Activated T-cell treated with anti-CD3 and anti-CD28 coated beads for 4 hours (primary cell): Measurements from ENCODE around the gene MBD5.
"Not testable (repeated sequence)": the region's sequence is repeated elsewhere in the genome, so short reads cannot be mapped to it uniquely, and the experiment has no call there.

ENCODE experiments used
- DNase-seq: peaks from one replicate; pipeline ENCODE4 v3.0.0-alpha.2; 2020

The MBD5 gene

DNA sequence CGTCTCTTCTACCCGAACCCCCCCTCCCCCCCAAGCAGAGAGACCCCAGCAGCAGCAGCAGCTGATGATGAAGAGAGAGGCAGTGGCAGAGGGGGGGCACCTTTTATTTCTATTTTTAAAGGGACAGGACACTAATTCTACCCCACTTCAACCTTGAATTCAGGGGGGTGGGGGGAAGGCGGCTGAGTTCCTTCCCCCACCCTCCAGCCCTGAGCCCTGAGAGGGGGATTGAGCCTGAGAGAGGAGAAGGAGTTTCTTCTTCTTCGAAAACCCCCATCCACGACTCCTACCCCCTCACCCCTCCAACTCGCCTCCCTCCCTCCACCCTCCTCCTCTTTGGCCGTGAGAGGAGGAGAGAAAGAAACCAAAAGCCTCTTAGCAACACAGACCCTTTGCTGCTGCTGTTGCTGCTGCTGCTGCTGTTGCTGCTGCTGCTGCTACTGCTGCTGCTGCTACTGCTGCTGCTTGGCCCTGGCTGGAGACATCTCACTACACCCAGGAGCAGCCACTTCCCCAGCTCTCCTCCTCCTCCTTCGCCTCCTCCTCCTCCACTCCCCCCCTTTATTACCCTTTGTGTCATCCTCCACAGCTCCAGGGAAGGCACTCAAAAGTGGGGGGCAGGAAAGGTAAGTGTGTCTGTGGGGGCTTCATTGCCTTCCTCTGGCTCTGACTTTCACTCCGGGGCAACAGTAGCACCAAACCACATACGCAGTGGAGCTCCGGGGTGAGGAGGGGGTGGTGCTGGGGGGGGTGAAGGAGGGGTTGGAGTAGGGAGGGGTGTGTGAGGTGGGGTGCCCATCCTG lies at the start of gene MBD5:
MBD5 (plus strand) TSS at position 33 of the 803 bp plus-strand sequence.
- DNase-seq, result peak; percentile 45

DNA sequence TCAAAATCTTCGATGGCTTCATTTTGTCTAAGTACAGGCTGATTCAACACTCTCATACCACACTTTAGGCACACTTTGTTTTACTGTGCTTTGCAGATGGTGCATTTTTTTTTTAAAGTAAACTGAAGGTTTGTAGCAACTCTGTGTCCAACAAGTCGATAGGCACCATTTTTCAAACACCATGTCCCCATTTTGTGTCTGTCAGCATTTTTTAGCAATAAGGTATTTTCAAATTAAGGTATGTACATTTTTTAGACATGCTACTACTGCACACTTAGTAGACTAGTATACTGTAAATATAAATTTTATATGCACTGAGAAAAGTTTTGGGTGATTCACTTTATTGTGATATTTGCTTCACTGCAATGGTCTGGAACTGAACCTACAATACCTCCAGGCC lies 44.8 kb upstream of the MBD5 start:
- no peak for DNase-seq

DNA sequence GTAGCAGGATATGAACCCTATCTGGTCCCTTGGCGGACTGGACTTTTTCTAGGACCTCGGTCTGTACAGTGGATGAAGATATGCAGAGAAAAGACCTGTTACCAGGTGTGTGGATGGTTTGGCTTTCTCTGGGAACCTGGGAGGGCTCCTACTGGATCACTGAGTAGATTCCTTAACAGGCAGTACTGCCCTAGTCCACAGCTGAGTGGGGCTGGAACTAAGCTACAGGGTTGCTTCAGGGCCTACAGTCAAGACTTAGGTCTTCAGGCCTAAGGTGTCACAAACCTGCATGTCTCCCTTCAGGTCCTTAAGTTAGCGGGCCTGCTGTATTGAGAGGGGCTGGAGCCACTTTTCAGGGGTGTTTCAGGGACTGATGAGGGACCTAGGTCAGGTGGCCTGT lies 43.2 kb upstream of the MBD5 start:
- no peak for DNase-seq

DNA sequence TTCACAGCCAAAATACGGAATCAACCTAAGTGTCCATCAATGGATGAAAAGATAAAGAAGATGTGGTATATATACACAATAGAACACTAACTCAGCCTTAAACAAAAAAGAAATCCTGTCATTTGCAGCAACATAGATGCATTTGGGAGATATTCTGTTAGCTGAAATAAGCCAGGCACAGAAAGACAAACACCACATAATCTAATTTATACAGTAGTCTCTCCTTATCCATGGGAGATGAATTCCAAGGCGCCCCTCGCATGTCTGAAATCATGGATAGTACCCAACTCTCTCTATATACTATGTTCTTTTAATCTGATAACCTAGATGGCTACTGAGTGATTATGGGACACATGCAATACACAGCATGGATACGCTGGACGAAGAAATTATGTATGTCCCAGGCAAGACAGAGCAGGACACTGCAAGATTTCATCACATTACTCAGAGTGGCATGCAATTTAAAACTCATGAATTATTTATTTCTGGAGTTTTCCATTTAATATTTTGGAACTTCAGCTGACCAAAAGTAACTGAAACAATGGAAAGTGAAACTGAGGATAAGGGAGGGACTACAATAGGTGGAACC lies 39.9 kb upstream of the MBD5 start:
- no peak for DNase-seq

DNA sequence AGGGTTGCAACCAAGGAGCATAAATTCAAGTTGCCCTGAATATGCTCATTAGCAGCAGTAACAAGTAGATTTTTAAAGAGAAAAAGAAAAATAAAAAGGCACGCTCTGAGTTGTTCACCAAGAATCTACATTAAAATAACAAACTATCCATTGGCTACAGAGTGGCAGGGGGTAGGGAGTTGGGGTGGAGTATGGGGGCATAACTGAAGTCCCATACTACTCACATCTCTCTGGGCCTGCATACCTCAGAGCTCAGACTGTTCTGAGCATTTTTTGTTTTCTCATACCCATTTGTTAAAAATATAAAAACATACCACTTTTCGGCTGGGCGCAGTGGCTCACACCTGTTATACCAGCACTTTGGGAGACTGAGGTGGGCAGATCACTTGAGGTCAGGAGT lies 31.8 kb upstream of the MBD5 start:
- DNase-seq, result no peak

DNA sequence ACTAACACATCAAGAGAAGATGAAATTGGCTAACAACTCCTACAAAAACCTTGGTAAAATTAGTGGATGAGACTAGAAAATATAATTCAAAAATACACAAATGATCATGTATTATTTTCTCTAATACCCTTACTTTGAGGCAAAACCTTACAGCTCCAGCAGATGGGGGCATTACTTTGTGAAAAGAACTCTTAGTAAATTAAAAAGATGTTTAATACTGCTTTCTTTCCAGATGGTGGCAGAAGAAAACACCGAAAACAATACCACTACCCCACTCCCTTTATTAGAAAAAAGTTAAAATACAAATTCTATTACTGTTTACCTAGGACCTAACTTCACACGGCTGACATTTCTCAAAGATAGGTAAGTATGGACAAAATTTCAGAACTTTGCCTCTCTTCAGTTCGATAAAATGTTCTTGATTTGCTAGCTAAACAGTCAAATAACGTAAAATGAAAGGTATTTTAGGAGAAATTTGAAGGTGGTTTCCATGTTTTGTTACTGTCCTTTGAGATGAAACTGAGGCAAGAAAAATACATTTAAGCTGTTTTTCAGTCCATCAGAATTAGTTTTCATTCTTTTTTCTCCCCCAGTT lies 31.0 kb upstream of the MBD5 start:
- DNase-seq, result peak; percentile 12

DNA sequence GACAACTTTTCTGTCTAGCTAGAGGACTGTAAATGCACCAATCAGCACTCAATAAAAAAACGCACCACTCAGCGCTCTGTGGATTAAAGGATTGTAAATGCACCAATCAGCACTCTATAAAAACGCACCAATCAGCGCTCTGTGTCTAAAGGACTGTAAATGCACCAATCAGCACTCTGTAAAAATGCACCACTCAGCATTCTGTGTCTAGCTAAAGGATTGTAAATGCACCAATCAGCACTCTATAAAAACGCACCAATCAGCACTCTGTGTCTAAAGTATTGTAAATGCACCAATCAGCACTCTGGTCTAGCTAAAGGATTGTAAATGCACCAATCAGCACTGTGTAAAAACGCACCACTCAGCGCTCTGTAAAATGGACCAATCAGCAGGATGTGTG lies 25.9 kb upstream of the MBD5 start:
- not testable (repeated sequence) for DNase-seq

DNA sequence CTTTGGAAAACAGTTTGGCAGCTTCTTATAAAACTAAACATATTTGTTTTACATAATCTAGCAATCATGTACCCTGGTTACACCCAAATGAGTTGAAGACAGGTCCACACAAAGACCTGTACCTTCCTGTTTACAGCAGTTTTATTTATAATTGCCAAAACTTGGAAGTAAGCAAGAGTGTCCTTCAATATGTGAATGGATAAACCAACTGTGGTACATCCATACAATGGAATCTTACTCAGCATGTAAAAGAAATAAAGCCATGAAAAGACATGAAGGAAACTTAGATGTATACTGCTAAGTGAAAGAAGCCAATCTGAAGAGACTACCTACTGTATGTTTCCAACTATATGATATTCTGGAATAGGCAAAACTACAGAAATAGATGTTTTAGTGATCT lies 24.1 kb upstream of the MBD5 start:
- DNase-seq, result no peak

DNA sequence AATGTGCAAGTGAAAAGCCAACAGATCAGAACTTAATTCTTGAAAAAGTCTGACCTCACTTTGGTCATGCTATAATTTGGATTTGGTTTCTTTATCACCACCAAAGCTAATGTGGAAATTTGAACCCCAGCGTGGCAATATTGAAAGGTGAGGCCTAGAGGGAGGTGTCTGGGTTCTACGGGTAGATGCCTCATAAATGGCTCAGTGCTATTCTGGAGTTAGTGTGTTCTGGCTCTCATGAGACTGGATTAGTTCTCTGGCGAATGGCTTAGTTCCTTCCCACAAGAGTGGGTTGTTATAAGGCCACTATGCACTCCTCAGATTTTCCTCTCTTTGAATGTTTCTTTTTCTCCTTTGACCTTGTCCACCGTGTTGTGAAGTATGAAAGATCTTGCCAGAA lies 22.7 kb upstream of the MBD5 start:
- no peak for DNase-seq

DNA sequence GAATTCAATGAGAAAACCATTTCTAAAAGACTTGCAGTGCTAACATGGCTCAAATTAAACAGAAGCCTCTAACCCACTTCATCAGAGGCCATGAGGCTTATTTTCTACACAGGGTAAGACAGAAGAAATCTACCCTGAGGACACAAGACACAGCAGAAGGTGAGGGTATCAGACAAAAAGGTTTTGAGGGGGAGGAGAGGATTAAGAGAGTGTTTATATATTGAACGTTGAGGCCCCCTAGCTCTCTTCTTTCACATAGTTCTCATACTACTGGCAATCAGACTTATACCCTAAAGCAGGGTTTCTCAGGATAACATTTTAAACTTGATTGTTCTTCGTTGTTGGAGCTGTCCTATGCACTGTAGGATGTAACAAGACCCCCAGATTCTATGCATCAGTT lies 21.8 kb upstream of the MBD5 start:
- no peak for DNase-seq

DNA sequence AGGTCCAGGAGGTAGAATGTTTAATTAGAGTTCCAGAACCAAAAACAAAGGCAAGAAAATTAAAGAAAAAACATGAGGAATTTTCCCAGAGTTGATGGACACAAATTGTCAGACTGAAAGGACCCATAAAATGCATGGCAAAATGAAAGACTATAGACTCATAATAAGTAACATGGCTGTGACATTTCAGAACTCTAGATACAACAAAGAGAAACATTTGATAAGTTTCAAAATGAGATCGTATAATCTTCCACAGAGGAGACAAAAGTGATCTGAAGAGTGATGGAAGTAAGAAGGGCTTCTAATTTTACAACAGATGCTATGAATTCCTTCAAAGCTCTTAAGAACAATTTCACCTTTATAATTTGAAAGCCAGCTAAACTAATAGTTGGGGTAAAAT lies 20.8 kb upstream of the MBD5 start:
- DNase-seq, result no peak

DNA sequence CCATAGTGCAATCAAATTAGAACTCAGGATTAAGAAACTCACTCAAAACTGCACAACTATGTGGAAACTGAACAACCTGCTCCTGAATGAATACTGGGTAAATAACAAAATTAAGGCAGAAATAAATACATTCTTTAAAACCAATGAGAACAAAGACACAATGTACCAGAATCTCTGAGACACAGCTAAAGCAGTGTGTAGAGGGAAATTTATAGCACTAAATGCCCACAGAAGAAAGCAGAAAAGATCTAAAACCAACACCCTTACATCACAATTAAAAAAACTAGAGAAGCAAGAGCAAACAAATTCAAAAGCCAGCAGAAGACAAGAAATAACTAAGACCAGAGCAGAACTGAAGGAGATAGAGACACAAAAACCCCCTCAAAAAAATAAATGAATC lies 18.5 kb upstream of the MBD5 start:
- DNase-seq, result not testable (repeated sequence)

DNA sequence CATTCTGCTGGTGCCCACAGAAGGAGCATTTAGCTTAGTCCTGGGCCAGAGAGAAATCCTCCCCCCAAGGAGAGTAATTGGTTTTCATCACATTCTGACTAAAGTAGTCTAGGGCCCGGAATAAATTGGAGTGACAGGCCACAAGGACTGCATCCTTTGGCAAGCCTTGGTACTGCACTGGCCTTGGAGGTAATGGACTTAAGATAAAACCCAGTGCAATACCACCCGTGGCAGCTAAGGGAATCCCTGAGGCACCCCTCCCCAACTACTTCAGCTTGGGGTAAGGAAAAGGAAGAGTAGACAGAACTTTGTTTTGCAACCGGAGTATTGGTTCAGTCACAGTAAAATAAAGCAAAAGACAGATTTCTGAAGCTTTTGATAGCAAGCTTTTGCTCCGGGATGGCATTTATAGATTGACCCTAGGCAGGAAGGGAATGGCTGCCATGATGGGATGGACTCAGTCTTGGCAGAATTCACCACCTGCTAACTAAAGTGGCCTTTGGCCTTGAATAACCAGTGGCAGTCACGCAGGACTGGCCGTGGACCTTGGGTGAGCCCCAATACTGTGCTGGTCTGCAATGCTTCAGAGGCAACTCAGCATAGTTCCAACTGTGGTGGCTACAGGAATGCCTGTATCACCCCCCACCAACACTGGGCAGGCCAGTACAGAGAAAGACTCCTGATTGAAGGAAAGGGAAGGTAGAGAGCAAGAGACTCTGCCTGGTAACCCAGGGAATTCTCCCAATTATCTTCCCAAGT lies 14.5 kb upstream of the MBD5 start:
- DNase-seq, result no peak

DNA sequence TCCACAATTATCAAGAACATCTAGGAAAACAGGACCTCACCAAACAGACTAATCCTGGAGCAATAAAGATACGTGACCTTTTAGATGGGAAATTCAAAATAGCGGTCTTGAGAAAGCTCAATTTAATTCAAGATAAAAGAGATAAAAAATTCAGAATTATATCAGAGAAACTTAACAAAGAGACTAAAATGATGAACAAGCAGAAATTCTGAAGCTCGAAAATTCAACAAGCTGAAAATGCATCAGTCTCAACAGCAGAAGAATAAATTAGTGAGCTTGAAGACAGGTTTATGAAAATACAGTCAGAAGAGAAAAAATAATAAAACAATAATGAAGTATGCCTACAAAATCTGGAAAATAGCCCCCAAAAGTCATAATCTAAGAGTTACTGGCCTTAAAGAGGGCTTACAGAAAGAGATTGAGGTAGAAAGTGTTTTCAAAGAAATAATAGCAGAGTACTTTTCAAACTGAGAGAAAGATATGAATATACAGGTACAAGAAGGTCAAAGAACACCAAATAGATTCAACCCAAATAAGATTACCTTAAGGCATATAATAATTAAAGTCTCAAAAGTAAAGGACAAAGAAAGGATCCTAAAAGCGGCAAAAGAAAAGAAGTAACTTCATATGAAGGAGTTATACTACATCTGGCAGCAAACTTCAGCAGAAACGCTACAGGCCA lies 13.5 kb upstream of the MBD5 start:
- DNase-seq, result no peak

DNA sequence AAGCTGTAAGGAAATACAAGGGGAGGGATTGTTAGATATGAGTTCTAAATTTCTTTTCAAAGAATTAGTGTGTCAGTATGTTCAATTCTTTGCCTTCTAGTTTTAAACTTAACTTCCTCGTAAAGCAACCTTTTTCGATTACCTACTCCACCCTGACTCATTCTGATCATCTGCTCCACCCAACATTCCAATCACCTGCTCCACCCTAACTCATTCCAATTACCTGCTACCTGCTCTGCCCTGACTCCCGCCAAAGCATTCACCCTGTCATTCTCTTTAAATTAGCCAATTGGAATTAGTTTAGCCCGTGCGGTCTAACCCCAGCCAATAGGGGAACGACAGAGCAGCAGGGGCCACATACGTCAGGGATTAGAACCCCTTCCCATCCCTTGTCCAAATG lies 12.5 kb upstream of the MBD5 start:
- DNase-seq, result not testable (repeated sequence)

DNA sequence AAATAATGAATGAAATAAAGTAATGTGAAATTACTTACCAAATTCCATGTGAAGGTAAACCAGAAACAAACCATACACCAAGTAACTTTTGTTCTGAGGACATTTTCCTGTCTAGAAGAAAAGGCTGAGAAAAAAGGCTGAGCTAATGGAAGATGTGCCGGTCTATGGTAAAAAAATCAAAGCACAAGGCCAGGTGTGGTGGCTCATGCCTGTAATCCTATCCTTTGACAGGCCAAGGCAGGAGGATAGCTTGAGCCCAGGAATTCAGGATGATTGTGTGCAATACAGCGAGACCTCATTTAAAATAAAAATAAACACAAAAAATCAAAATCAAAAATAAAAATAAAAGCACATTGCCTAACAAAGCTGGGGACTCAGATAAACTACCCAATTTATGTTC lies 7.0 kb upstream of the MBD5 start:
- no peak for DNase-seq

DNA sequence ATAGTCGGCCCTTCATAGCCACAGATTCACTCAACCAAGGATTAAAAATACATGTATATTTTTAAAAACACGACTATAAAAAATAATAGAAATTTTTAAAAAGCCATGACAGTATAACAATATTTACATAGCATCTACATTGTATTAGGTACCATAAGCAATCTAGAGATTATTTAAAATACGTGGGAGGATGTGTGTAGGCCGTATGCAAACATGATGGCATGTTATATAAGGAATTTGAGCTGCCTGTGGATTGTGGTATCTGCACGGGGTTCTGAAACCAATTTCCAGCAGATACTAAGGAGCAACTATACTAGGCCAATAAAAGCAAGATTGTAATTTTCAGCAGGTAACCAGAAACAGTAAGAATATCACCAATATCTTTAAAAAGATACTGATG lies 6.3 kb upstream of the MBD5 start:
- no peak for DNase-seq

DNA sequence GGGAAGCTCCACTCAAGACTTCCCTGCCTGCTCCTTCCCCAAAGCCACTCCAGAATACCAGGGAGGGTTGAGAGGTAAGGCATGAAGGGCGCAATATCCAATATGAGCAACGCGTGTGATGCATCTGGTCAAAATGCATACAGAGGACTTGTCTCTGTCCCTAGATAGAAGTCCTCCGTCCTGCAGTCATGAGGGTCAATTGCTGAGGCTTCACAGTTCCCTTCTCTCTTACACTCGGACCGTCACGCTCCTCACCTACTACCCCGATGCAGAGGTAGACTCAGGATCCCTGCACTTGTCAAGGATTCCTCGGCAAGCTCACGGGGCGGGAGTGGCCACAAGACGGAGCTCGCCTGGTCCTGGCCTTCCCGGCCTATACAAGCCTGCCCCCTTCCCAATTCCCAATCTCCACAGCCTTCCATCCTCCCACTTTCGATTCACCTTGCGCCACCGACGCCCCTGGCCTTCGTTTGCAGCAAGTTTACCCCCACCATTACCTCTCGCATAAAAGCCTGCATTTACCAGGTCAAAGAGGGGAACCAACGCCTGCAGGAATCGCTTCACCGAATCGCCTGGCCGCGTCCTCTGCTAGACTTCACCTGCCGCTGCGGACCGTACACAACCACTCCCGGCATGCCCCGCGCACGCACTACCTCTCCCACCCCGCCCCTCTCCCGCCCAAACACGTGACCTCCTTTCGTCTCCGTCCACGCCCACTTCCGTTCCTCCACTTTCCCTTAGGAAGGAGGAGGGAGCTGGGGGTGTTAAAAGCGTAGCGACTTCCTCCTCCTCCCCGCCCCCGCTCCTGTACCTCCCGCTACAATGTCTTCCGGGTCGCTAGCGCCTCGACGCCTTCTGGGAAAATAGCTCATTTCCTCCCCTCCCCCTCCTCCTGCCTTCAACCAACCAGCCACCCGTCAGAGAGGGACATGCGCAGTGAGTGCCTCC lies 506 bp upstream of the MBD5 start, which contains the start of gene ORC4:
ORC4 (minus strand) TSS at position 627 of the 948 bp plus-strand sequence. CDS start 44,779 bp downstream, outside the sequence.
- DNase-seq, result peak; percentile 97

DNA sequence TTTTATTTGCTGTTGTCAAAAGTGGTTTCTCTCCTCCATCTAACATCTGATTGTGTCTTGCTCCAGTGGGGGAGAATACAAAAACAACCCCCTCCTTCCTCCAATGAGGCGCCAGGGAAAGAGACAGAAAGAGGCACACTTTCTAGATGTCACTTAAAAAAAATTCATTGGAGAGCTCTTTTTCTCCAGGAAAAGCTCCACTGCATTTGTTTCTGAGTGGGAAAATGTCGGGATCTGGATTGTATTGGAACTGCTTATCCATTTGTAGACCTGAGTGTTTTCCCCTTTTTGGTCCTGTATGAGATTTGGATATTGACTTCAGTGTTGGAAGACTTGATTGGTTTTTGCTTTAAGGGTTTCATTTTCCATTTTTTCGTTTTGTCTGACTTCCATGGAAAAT lies 995 bp downstream of the MBD5 start:
- no peak for DNase-seq

DNA sequence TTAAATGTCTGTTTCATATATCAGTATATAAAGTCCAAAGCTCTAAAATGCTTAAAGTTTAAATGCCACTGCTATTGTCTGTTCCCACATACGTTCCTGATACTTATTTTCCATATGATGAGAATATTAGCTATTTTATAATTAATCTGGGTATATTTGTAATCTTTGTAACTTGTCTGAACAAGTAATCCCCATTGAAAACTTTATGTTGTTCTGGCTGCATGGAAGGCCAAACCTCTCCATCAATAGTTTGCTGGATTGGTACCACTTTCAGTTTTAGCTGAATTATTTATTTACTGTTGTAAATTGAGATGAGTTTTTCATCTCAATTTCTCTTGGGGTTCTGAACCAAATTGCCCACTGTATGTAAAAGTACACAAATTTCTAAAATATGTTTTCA lies 1.5 kb downstream of the MBD5 start:
- no peak for DNase-seq

DNA sequence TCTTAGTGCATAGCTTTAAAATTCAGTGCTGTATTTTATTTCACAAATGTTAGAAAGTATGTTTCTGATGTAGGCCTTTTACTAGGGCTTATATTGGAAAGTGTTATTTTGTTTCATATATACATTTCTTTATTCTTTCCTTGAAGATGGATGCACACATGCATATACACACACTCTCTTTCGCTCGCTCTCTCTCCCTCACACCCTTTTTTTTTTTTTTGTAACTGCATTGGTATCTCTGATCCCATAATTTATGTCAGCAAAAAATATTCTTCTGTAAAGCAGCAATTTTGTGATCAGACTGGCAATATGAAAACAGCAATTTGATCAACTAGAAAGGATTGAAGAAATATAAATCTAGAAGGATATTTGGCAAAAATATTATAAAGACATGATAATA lies 2.0 kb downstream of the MBD5 start:
- DNase-seq, result no peak

DNA sequence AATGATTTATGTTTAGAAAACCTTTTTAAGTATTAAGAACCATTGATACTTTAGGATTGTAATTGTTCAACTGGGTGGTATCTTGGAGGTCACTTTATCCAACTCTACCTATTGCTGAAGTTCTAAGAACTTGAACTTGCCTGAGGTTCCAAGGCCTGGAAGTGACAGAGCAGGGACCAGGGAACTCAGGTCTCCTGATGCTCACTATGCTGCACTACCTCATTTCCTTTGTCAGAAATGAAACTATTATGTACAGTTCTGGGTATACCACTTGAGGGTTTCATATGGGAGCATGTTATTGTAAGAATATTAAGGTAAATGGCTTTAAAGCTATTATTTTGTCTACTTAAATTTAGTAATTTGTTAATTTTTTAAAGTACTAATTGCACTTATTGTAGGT lies 3.0 kb downstream of the MBD5 start:
- no peak for DNase-seq
